HepG2 (cell line): Measurements from ENCODE around the gene USP19. TPM values are rescaled to one million over a fixed set of nuclear protein-coding genes. Genes with fewer than 3 reads are reported as not detected.

Experiments
- AHDC1 ChIP-seq: sonication (generic); formaldehyde crosslinking; IDR thresholded peaks from 2 replicates; pipeline ENCODE4 v1.5.1; 2020; ENCODE audit warnings: mild to moderate bottlenecking, missing genetic modification reagents, borderline replicate concordance
- ATF7-NPFF ChIP-seq: sonication (generic); formaldehyde crosslinking; IDR thresholded peaks from 2 replicates; pipeline ENCODE4 v1.8.1; 2023; ENCODE audit warnings: mild to moderate bottlenecking, low read depth, missing genetic modification reagents, moderate library complexity
- DNMT3B ChIP-seq: conservative IDR thresholded peaks from 2 replicates; pipeline ENCODE4 v1.6.1; 2016; ENCODE audit warnings: missing biosample characterization, control low read depth
- GABPB1 ChIP-seq: IDR thresholded peaks from 2 replicates; pipeline ENCODE4 v1.6.1; 2016; ENCODE audit warnings: mild to moderate bottlenecking, missing genetic modification reagents, moderate library complexity, missing compliant biosample characterization
- HMG20A ChIP-seq: IDR thresholded peaks from 2 replicates; pipeline ENCODE4 v1.6.1; 2016; ENCODE audit warnings: borderline replicate concordance
- KLF11 ChIP-seq: IDR thresholded peaks from 2 replicates; pipeline ENCODE4 v1.6.1; 2016; ENCODE audit warnings: missing compliant biosample characterization
- MEIS1 ChIP-seq: sonication (generic); formaldehyde crosslinking; IDR thresholded peaks from 2 replicates; pipeline ENCODE4 v1.9.0; 2021; ENCODE audit warnings: mild to moderate bottlenecking, missing genetic modification reagents, moderate library complexity, borderline replicate concordance
- MYC ChIP-seq: sonication (generic); formaldehyde crosslinking; IDR thresholded peaks from 2 replicates; pipeline ENCODE4 v1.9.0; 2021; ENCODE audit warnings: missing genetic modification reagents, borderline replicate concordance
- NFE2 ChIP-seq: sonication (generic); formaldehyde crosslinking; IDR thresholded peaks from 2 replicates; pipeline ENCODE4 v1.4.0; 2020; ENCODE audit warnings: missing genetic modification reagents
- NKX3-1 ChIP-seq: sonication (generic); formaldehyde crosslinking; IDR thresholded peaks from 2 replicates; pipeline ENCODE4 v1.5.0; 2020; ENCODE audit warnings: missing genetic modification reagents
- NR1H2 ChIP-seq: sonication (generic); formaldehyde crosslinking; IDR thresholded peaks from 2 replicates; pipeline ENCODE4 v1.8.1; 2022; ENCODE audit warnings: low read depth, missing genetic modification reagents, borderline replicate concordance
- PBX2 ChIP-seq: IDR thresholded peaks from 2 replicates; pipeline ENCODE4 v1.6.1; 2016; ENCODE audit warnings: control low read depth
- REXO4 ChIP-seq: sonication (generic); formaldehyde crosslinking; IDR thresholded peaks from 2 replicates; pipeline ENCODE4 v1.8.0; 2022; ENCODE audit warnings: missing genetic modification reagents, mild to moderate bottlenecking, borderline replicate concordance
- SIN3A ChIP-seq: IDR thresholded peaks from 2 replicates; pipeline ENCODE4 v1.6.1; 2011; ENCODE audit warnings: low read depth, mild to moderate bottlenecking, control low read depth, low read length, borderline replicate concordance
- SMAD3 ChIP-seq: sonication (generic); formaldehyde crosslinking; IDR thresholded peaks from 2 replicates; pipeline ENCODE4 v1.4.0; 2020; ENCODE audit warnings: missing genetic modification reagents
- SNAI1 ChIP-seq: sonication (generic); formaldehyde crosslinking; IDR thresholded peaks from 2 replicates; pipeline ENCODE4 v1.5.0; 2020; ENCODE audit warnings: mild to moderate bottlenecking, missing genetic modification reagents, borderline replicate concordance
- TAF1 ChIP-seq: sonication (generic); formaldehyde crosslinking; IDR thresholded peaks from 2 replicates; pipeline ENCODE4 v1.4.0; 2020; ENCODE audit warnings: missing genetic modification reagents
- ZMAT5 ChIP-seq: sonication (generic); formaldehyde crosslinking; IDR thresholded peaks from 2 replicates; pipeline ENCODE4 v1.5.0; 2020; ENCODE audit warnings: mild to moderate bottlenecking, low read depth, missing genetic modification reagents, borderline replicate concordance
- ZNF256 ChIP-seq: sonication (generic); formaldehyde crosslinking; conservative IDR thresholded peaks from 2 replicates; pipeline ENCODE4 v1.4.0; 2020; ENCODE audit warnings: missing genetic modification reagents
- ZNF30 ChIP-seq: sonication (generic); formaldehyde crosslinking; IDR thresholded peaks from 2 replicates; pipeline ENCODE4 v1.5.0; 2020; ENCODE audit warnings: mild to moderate bottlenecking, missing genetic modification reagents
- ZNF331 ChIP-seq: sonication (generic); formaldehyde crosslinking; IDR thresholded peaks from 2 replicates; pipeline ENCODE4 v1.4.0; 2020; ENCODE audit warnings: missing genetic modification reagents
- ZNF766 ChIP-seq: sonication (generic); formaldehyde crosslinking; IDR thresholded peaks from 2 replicates; pipeline ENCODE4 v1.5.0; 2020; ENCODE audit warnings: missing genetic modification reagents, borderline replicate concordance
- ZNF775 ChIP-seq: sonication (generic); formaldehyde crosslinking; IDR thresholded peaks from 2 replicates; pipeline ENCODE4 v1.4.0; 2020; ENCODE audit warnings: missing genetic modification reagents, mild to moderate bottlenecking, moderate library complexity, borderline replicate concordance
- polyA plus RNA-seq, 8 experiments: library from polyadenylated mRNA; depleted of rRNA in 3 of 8; stranded (reverse) in 7 of 8; unstranded in 1 of 8; fragments of >200 nt; fragmentation: Illumina TruSeq in 4 of 8; extraction: Trizol in 4 of 8; gene quantifications; 2 replicates each; pipeline versions ENCODE4 v1.2.1 to v1.2.3, GENCODE V29; 2011 to 2016; ENCODE audit warnings: low read depth in 4 of 8, missing spikeins in 1 of 8, mixed read lengths in 1 of 8; ENCODE audit not compliant: insufficient read depth in 1 of 8
- total RNA-seq, 5 experiments: library from RNA; depleted of rRNA; stranded (reverse); fragments of >200 nt; fragmentation: Illumina TruSeq; extraction: Trizol; gene quantifications; 2 replicates each; pipeline ENCODE4 v1.2.3, GENCODE V29; 2016; ENCODE audit warnings: low read depth in 1 of 5

Gene USP19
- total and polyA plus RNA-seq, 2 of the 13 experiments (the other 11 are each of a cell fraction or from before 2014, with no cell fraction given) = 28.3 to 31.7 TPM

- TF ChIP-seq ZNF775 (CRISPR knock-in tag) (no peak), NKX3-1 (CRISPR knock-in tag) (no peak), ZNF766 (CRISPR knock-in tag) (peak; percentile 15; the same call in 1 of the 2 replicates), SIN3A (peak; percentile 40; the same call in 1 of the 2 replicates), TAF1 (peak; percentile 55; the same call in 1 of the 2 replicates), AHDC1 (CRISPR knock-in tag) (no peak), GABPB1 (CRISPR knock-in tag) (peak; percentile 96), DNMT3B (CRISPR knock-in tag) (no peak), MEIS1 (CRISPR knock-in tag) (no peak; the same call in 1 of the 2 replicates), SMAD3 (no peak), REXO4 (CRISPR knock-in tag) (no peak), ZNF30 (CRISPR knock-in tag) (no peak), ZNF331 (CRISPR knock-in tag) (peak; percentile 37; the same call in 1 of the 2 replicates), PBX2 (no peak), MYC (CRISPR knock-in tag) (peak; percentile 29; the same call in 1 of the 2 replicates), ATF7-NPFF (CRISPR knock-in tag) (no peak), HMG20A (no peak), ZMAT5 (CRISPR knock-in tag) (no peak), NFE2 (CRISPR knock-in tag) (no peak), NR1H2 (CRISPR knock-in tag) (no peak), ZNF256 (CRISPR knock-in tag) (no peak), SNAI1 (no peak), KLF11 (no peak)
Measured at GRCh38 chr3:49165771-49166751, 45.4 kb upstream of the USP19 start, which contains the start of gene CCDC71 (continued).
